NT2/D1 (cell line): Measurements from ENCODE around the gene TREM2.

Source experiments
- YY1 ChIP-seq: IDR thresholded peaks from 2 replicates; pipeline ENCODE4 v1.6.1; 2011; ENCODE audit not compliant: insufficient read length, insufficient read depth
- ZNF274 ChIP-seq: IDR thresholded peaks from 2 replicates; pipeline ENCODE4 v1.6.1; 2011; ENCODE audit warnings: mild to moderate bottlenecking, low read depth, low read length

DNA sequence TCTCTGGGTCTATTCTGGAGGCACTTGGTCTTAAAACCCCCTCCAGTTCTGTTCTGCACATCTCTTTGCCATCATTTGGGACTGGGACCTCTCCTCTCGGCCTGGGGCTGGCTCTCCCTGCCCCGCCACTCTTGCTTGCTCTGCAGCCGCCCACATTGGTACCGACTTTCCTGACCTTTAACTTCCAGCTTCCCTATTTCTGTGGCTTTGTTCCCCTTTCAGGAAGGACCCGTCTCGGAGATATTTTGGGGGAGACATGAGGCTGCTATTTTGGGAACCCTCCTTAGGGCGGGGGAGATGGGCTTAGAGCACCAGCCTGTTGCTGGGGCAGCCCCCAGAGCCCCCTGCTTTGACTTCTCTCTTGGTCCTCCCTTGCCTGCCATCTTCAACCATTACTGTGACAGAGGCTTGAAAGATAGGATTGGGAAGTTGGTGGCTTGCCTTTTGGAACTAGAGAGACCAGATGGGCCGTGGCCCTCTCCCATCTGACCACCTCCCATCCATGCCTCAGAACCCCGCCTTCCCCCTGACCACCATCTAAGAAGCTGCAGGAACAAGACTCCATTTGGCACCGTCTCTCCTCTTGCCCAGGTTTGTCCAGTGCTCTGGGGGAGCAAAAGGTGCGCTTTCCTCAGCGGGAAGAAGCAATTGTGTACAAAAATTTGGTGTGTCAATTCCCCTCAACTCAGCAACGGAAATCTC is 914 bp downstream of the TREM2 start:
- TF ChIP-seq ZNF274 (no peak), YY1 (no peak)
